Measurements from ENCODE around the gene SMCHD1.

- TF ChIP-seq TAF1 (IDR thresholded peaks at IDR 0.05; ENCODE audit: borderline replicate concordance, insufficient read depth, low read length) (no peak), POLR2AphosphoS5 (IDR thresholded peaks at IDR 0.05; ENCODE audit: low read depth, low read length) (no peak), SIN3A (IDR thresholded peaks at IDR 0.05; ENCODE audit: borderline replicate concordance, insufficient read depth, low read length) (no peak), FOXP2 (optimal IDR thresholded peaks at IDR 0.05; ENCODE audit: borderline replicate concordance, extremely low read depth, extremely low read length, insufficient read depth) (no peak)
- TF ChIP-seq, protein P1, sequence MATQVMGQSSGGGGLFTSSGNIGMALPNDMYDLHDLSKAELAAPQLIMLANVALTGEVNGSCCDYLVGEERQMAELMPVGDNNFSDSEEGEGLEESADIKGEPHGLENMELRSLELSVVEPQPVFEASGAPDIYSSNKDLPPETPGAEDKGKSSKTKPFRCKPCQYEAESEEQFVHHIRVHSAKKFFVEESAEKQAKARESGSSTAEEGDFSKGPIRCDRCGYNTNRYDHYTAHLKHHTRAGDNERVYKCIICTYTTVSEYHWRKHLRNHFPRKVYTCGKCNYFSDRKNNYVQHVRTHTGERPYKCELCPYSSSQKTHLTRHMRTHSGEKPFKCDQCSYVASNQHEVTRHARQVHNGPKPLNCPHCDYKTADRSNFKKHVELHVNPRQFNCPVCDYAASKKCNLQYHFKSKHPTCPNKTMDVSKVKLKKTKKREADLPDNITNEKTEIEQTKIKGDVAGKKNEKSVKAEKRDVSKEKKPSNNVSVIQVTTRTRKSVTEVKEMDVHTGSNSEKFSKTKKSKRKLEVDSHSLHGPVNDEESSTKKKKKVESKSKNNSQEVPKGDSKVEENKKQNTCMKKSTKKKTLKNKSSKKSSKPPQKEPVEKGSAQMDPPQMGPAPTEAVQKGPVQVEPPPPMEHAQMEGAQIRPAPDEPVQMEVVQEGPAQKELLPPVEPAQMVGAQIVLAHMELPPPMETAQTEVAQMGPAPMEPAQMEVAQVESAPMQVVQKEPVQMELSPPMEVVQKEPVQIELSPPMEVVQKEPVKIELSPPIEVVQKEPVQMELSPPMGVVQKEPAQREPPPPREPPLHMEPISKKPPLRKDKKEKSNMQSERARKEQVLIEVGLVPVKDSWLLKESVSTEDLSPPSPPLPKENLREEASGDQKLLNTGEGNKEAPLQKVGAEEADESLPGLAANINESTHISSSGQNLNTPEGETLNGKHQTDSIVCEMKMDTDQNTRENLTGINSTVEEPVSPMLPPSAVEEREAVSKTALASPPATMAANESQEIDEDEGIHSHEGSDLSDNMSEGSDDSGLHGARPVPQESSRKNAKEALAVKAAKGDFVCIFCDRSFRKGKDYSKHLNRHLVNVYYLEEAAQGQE (IDR thresholded peaks at IDR 0.05; ENCODE audit: insufficient read depth in 1 of 2, low read depth in 2 of 2, low read length in 2 of 2) = no peak
Measured at GRCh38 chr18:2714140-2714539, 58.6 kb downstream of the SMCHD1 start.

Data from PFSK-1 (cell line).